HG03432 (cell line): Measurements from ENCODE around the gene LRCH3.

ENCODE experiments used
- ATAC-seq: cut with Tn5 transposase; IDR thresholded peaks from one replicate; pipeline ENCODE4 v1.9.1; 2021; ENCODE audit warnings: mild to moderate bottlenecking, moderate library complexity; ENCODE audit not compliant: unreplicated experiment

The LRCH3 gene

GRCh38 chr3:197833930-197834715 lies 43.1 kb downstream of the LRCH3 start:
- ATAC-seq, result peak; percentile 59

GRCh38 chr3:197835509-197835908 lies 44.5 kb downstream of the LRCH3 start:
- no peak for ATAC-seq

GRCh38 chr3:197836244-197836643 lies 45.2 kb downstream of the LRCH3 start:
- no peak for ATAC-seq

- ATAC-seq, result no peak
Observed at GRCh38 chr3:197837282-197837681, 46.2 kb downstream of the LRCH3 start.

GRCh38 chr3:197841789-197842188 lies 50.7 kb downstream of the LRCH3 start:
- no peak for ATAC-seq

GRCh38 chr3:197846491-197846890 lies 55.4 kb downstream of the LRCH3 start:
- no peak for ATAC-seq

- peak; percentile 91 for ATAC-seq
Observed at GRCh38 chr3:197847866-197848401, 56.9 kb downstream of the LRCH3 start.

GRCh38 chr3:197854596-197855343 lies 63.7 kb downstream of the LRCH3 start:
- ATAC-seq, result no peak

GRCh38 chr3:197855571-197855970 lies 64.5 kb downstream of the LRCH3 start:
- ATAC-seq, result no peak

GRCh38 chr3:197856199-197856816 lies 65.3 kb downstream of the LRCH3 start:
- no peak for ATAC-seq

- ATAC-seq, result no peak
Observed at GRCh38 chr3:197858133-197858532, 67.1 kb downstream of the LRCH3 start.

- ATAC-seq, result no peak
Observed at GRCh38 chr3:197858598-197858997, 67.5 kb downstream of the LRCH3 start.

GRCh38 chr3:197866035-197866434 lies 75.0 kb downstream of the LRCH3 start:
- ATAC-seq, result no peak

GRCh38 chr3:197873329-197873728 lies 82.3 kb downstream of the LRCH3 start:
- ATAC-seq, result no peak

- ATAC-seq, result no peak
Observed at GRCh38 chr3:197874064-197874463, 83.0 kb downstream of the LRCH3 start.

- ATAC-seq, result no peak
Observed at GRCh38 chr3:197874653-197875052, 83.6 kb downstream of the LRCH3 start.

- no peak for ATAC-seq
Observed at GRCh38 chr3:197877902-197878301, 86.8 kb downstream of the LRCH3 start.

- ATAC-seq, result no peak
Observed at GRCh38 chr3:197878427-197878826, 87.4 kb downstream of the LRCH3 start.

GRCh38 chr3:197880491-197881269 lies 89.6 kb downstream of the LRCH3 start:
- no peak for ATAC-seq

GRCh38 chr3:197881270-197881969 lies 90.4 kb downstream of the LRCH3 start:
- ATAC-seq, result no peak
